Urinary bladder (tissue), 4 donors: ENCODE data around the gene ERC2. TPM values are rescaled to one million over a fixed set of nuclear protein-coding genes. Genes with fewer than 3 reads are reported as not detected.
"Not testable (repeated sequence)": the region's sequence is repeated elsewhere in the genome, so short reads cannot be mapped to it uniquely, and the experiment has no call there.

ENCODE experiments used
- DNase-seq: peaks from one replicate; pipeline ENCODE4 v3.0.0-alpha.2; 2015; ENCODE audit errors: extremely low spot score
- H3K27ac ChIP-seq: one replicate; pipeline ENCODE4 v1.5.1; 2013; ENCODE audit warnings: low read depth, mild to moderate bottlenecking, moderate library complexity
- H3K36me3 ChIP-seq: one replicate; pipeline ENCODE4 v1.6.1; 2013; ENCODE audit warnings: mild to moderate bottlenecking, moderate library complexity; ENCODE audit not compliant: insufficient read depth
- H3K4me1 ChIP-seq: one replicate; pipeline ENCODE4 v1.6.1; 2013; ENCODE audit warnings: mild to moderate bottlenecking, moderate library complexity; ENCODE audit not compliant: insufficient read depth
- H3K4me3 ChIP-seq: one replicate; pipeline ENCODE4 v1.5.1; 2013; ENCODE audit warnings: low read depth, low read length
- WGBS: extraction: QIAGEN DNeasy Blood & Tissue Kit; methylation state at CpG from one replicate; pipeline ENCODE4 v1.1.7; 2013; 5-methylcytosine and 5-hydroxymethylcytosine counted together
- polyA plus RNA-seq: library from polyadenylated mRNA; stranded (reverse); fragments of 200-250 nt; gene quantifications from one replicate; pipeline ENCODE4 v1.2.3, GENCODE V29; 2013
- total RNA-seq: library from RNA; depleted of rRNA; stranded (reverse); fragments of >200 nt; gene quantifications from one replicate; pipeline ENCODE4 v1.2.3, GENCODE V29; 2014
- donor health status: healthy with polysubstance abuse.
- donor health status: healthy.

Gene ERC2
- total and polyA plus RNA-seq, 2 donors, result 0.49 to 3.0 TPM

DNA sequence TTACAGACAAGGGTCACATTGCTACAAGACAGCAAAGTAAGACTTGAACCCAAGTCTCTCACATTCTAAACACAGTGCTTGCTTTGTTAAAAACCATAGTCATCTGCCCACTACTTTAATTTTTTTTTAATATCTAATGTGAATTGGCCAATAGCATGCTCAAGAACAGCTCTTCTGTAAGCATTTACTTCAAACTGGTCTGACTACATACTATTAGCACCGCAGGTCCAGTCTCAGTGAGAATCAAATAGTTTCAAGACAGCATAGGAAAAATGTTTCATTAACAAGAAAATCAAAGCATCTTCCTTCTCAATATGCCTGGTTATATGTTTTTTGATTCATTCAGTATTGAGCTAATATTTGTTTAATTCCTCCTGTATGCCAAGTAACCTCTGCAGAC, 419.9 kb downstream of the ERC2 start:
- no peaks in the 10 kb centered on the region for H3K36me3 ChIP-seq
- DNase-seq, result no peak
- no peak overlapping the region for H3K27ac ChIP-seq
- no peak overlapping the region for H3K4me3 ChIP-seq
- 85% methylated on average over 1 of the region's 1 CpG for WGBS
- peaks cover 1% of the 10 kb centered on the region for H3K4me1 ChIP-seq

DNA sequence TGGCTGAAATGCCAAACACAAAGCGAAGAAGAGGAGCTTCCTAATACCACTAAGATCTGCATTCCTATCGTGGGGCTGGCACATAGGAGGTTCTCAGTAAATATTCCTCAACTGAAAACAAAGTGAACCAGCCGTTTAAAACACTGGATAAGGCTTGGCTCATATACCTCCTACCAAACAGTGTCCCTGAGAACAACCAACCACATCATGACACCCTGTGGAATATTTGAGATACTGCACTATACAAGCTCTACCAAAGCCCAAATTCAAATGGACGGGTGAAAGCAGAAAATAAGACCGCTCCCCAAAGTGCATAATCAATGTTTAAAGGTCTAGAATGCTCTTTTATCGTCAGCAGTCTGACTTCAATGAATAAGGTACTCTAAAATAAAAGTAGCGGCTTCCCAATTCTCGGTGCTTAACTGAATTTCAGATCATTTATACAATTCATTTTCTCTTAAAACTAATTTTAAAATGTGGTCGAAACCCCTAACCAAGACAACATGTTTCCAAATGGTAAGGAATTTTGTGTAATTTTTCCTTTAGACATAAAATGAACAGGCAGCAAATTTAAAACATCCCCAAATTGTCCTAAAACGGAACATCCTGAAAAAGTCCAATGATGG, 425.8 kb downstream of the ERC2 start:
- no peak for DNase-seq
- no peak overlapping the region for H3K27ac ChIP-seq
- 42% methylated on average over 10 of the region's 10 CpGs for WGBS
- no peaks in the 10 kb centered on the region for H3K36me3 ChIP-seq
- no peaks in the 10 kb centered on the region for H3K4me1 ChIP-seq
- H3K4me3 ChIP-seq, result no peak overlapping the region

DNA sequence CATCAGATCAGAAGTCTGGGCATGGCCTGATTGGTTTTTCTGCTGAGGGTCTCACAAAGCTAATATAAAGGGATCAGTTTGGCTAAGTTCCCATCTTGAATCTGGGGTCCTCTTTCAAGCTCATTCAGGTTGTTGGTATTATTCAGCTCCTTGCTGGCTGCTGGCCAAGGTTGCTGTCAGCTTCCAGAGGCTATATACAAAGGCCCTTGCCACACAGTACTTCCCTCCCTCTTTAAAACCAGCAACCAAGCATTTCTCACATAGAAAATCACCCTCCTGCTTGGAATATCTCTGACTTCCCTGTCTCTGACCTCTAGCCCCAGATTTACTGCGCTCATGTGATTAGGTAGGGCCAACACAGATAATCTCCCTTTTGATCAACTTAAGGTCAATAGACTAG, 442.9 kb downstream of the ERC2 start:
- DNase-seq, result no peak
- H3K4me3 ChIP-seq, result no peak overlapping the region
- no peak overlapping the region for H3K27ac ChIP-seq
- H3K4me1 ChIP-seq, result no peaks in the 10 kb centered on the region
- WGBS, result 94% methylated on average over 1 of the region's 1 CpG
- no peaks in the 10 kb centered on the region for H3K36me3 ChIP-seq

DNA sequence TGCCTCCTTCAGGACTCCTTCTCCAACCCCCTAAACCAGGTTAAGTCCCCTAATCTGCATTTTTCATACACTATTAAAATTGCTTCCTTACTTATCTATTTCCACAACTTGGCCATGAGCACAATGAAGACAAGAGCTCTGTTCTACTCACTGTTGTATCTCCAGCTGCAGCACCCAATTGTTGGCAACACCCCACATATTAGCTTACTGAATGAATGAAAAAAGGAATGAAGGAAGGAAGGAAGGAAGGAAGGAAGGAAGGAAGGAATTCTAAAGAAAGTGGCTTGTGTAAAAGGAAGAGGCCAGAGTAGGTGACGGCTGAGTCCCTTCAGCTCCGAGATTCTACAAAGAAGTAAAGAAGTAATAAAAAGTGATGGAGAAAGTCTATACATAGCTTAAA, 444.7 kb downstream of the ERC2 start:
- no peaks in the 10 kb centered on the region for H3K4me1 ChIP-seq
- H3K4me3 ChIP-seq, result no peak overlapping the region
- no peak for DNase-seq
- no peak overlapping the region for H3K27ac ChIP-seq
- WGBS, result 83% methylated on average over 2 of the region's 2 CpGs
- H3K36me3 ChIP-seq, result no peaks in the 10 kb centered on the region

DNA sequence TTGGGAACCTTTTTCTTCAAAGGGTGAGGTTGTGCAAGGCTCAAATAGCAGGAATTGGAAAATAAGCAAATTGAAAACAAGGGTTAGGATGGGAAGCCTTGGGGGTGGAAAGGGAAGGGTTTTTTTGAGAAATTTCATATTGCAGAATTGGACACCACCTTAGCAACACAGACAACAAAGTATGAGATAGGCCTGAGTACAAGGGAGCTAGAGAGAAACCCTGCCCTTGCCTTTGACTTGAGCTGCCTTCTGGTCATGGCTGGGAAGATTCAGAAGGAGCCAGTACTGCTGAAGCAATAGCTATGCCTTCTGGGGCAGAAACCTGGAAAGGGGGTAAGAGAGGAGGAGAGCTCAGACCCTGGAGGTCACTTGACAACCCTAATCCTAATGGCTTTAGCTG, 445.6 kb downstream of the ERC2 start:
- H3K27ac ChIP-seq, result no peak overlapping the region
- no peak for DNase-seq
- H3K36me3 ChIP-seq, result no peaks in the 10 kb centered on the region
- H3K4me1 ChIP-seq, result no peaks in the 10 kb centered on the region
- no peak overlapping the region for H3K4me3 ChIP-seq

DNA sequence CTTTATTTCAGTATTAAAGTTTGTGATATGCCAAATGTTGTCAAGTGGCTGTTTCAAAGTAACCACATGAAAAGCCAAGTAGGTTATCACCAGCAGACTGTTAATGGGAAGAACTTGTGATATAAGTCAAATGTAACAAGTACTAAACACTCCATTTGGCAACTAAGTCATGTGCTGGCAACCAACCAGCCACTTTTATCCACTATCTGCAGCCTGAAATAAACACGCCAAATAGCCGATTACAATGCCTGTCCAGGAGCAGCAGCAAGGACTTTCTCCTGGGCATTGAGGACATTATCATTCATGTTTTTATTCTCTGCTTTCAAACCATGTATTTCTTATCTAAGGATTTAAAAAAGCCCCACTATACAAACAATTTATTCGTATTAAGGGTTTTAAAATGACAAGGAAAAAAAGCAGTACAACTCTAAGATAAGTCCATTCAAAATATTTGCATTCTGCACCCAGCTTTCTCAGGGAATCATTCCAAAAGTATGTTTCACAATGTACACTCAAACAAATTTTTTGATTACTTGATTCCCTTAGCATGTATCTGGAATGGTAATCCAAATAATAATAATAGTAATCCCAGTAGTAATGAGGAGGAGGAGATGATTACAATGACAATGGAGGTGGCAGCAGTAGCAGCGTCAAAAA, 448.6 kb downstream of the ERC2 start:
- 24% methylated on average over 4 of the region's 4 CpGs for WGBS
- no peak for DNase-seq
- H3K27ac ChIP-seq, result no peak overlapping the region
- no peak overlapping the region for H3K4me3 ChIP-seq
- no peaks in the 10 kb centered on the region for H3K4me1 ChIP-seq
- no peaks in the 10 kb centered on the region for H3K36me3 ChIP-seq

DNA sequence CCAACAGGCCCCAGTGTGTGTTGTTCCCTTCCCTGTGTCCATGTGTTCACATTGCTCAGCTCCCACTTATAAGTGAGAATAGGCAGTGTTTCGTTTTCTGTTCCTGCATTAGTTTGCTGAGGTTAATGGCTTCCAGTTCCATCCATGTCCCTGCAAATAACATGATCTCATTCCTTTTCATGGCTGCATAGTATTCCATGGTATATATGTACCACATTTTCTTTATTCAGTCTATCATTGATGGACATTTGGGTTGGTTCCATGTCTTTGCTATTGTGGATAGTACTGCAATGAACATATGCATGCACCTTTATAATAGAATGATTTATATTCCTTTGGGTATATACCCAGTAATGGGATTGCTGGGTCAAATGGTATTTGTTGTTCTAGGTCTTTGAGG, 452.9 kb downstream of the ERC2 start:
- not testable (repeated sequence) for DNase-seq, H3K4me1 ChIP-seq, H3K27ac ChIP-seq, H3K4me3 ChIP-seq, H3K36me3 ChIP-seq
- WGBS, result 79% methylated on average over 1 of the region's 1 CpG

DNA sequence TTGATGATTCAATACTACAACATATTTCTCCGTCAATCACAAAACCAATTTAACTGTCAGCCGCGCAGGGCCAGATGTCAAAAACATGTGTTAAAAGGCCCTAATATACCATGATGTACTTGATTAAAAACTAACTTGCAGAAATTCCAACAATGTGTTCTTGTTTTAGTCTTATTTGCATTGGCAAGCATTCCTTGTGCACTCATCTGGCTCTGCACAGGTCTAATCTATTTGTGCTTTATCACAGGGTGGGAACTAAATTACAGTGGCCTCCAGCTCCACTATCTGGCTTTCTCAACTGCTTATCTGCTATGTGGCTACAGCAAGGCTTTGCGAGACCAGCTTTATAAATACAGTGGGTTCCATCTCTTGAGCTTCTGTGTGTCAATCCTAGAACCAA, 455.5 kb downstream of the ERC2 start:
- no peaks in the 10 kb centered on the region for H3K36me3 ChIP-seq
- DNase-seq, result no peak
- 93% methylated on average over 4 of the region's 4 CpGs for WGBS
- no peak overlapping the region for H3K4me3 ChIP-seq
- no peak overlapping the region for H3K27ac ChIP-seq
- H3K4me1 ChIP-seq, result no peaks in the 10 kb centered on the region

DNA sequence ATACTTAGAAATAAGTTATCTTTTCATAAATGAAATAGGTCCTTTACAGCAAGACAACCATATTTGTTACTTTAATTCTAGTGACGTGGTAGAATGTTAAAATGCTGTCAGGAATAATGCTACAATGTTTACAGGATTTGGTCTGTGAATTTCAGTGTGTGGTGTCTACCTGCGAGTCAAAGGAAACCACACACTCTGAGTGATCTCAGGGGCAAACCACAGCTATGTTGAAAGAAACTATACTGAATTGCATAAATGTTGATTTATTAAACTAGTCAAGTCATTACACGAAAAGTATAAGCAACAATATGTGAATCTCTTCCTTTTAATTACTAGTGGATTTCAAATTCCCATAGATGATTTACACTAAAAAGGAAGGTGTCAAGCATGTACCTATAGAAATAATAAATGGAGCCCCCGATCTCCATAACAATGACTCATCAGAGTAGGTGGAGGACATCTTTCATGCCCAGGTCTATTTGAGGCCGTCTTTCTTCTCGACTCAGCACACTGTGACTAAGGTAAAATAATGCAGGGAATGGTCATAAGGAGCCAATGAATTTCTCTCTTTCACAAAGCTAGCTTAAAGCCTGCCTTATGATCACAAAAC, 463.0 kb downstream of the ERC2 start:
- H3K27ac ChIP-seq, result no peak overlapping the region
- H3K36me3 ChIP-seq, result no peaks in the 10 kb centered on the region
- H3K4me3 ChIP-seq, result no peak overlapping the region
- DNase-seq, result no peak
- WGBS, result 80% methylated on average over 6 of the region's 6 CpGs
- H3K4me1 ChIP-seq, result no peaks in the 10 kb centered on the region

DNA sequence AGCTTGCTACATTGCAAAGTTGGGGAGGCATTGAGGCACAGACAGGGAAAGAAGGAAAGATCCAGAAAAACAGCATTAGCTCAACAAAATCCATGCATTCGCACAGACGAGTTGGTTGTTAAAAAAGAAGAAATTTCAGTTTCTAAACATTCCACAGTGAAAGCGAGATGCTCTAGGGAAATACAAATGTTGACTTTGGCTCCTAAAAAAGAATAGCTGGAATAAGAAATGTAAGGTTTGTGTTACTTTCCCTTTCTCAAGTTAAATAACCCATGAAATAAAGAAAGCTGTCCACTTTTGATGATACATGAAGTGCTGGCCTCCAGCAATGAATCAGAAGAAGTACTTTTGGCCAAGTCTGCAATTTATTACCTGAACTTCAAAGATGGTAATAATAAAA, 465.1 kb downstream of the ERC2 start:
- H3K36me3 ChIP-seq, result no peaks in the 10 kb centered on the region
- no peaks in the 10 kb centered on the region for H3K4me1 ChIP-seq
- no peak overlapping the region for H3K4me3 ChIP-seq
- DNase-seq, result peak; percentile 17
- H3K27ac ChIP-seq, result no peak overlapping the region
- 79% methylated on average over 3 of the region's 3 CpGs for WGBS

DNA sequence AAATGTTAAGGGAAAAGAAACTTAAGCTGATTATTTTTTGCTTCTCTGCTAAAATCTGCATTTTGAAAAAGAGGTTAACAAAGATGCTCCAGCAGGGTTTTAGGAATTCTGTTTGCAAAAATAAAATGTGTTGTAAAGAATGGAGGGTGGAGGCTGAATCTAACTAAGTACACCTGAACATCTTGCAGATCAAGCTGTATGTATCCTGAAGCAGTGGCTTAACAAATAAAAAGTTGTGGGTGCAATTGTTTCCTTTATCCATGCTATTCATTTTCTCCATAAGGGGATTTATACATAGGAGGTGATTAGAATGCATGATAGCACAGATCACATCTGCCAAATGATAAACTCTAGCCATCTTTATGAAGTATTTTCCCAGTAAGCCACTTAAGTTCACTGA, 466.3 kb downstream of the ERC2 start:
- no peak overlapping the region for H3K4me3 ChIP-seq
- no peak for DNase-seq
- no peak overlapping the region for H3K27ac ChIP-seq
- no peaks in the 10 kb centered on the region for H3K36me3 ChIP-seq
- H3K4me1 ChIP-seq, result no peaks in the 10 kb centered on the region

DNA sequence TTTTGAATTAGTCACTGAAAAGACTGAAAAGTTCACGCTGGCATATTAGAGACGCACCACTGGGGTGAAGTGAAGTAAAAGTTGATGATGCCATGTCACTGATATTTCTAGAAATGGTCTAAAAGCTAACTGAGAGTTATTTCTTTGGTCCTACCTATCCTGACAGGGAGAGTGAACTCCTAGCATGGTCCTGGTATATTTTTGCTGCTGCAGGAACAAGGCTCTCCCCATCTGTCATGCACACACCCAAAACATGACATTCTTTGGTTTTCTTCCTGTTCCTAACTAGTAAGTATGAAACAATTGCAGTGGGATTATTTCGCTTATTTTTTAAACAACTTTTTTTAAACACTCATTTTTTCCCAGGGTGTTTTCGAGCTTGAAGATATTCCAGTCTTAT, 466.7 kb downstream of the ERC2 start:
- H3K4me1 ChIP-seq, result no peaks in the 10 kb centered on the region
- WGBS, result 75% methylated on average over 4 of the region's 4 CpGs
- no peak overlapping the region for H3K27ac ChIP-seq
- no peak overlapping the region for H3K4me3 ChIP-seq
- no peak for DNase-seq
- no peaks in the 10 kb centered on the region for H3K36me3 ChIP-seq

DNA sequence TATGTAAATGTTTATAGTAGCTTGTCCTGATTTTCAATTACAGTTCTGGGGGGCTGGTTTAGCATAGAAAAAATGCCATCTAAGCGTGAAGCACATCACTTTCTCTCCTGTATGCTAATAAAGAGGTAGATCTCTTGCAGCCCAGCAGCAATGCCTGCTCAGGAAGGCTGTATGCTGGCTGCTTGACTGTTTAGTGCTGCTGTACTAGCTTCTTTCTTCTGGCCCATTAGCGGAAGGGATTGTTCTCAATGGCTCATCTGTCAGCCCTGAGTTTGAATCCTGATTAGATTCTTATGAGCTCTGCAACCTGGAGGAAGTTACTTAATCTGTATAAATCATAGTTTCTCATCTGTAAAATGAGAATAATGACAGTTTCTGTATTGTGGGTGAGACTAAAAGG, 478.9 kb downstream of the ERC2 start:
- WGBS, result 68% methylated on average over 2 of the region's 2 CpGs
- H3K4me1 ChIP-seq, result no peaks in the 10 kb centered on the region
- no peak for DNase-seq

DNA sequence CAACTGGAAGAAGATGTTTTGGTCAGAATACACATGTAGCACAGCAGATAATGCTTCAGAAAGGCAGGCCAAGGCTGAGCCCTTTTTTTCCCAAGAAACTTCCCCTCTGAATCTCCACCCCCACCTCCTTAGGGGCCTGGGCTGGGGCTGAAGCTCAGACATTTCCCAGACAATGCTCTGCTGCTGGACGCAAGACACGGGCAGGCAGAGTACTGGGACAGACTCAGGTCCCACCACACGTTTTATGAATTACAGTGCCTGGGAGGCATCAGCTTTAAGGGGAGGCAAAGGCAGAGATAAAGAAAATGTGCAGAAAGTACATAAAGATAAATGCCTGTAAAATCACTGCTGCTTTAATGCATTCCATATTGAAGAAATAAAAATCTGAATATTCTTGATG, 479.4 kb downstream of the ERC2 start:
- Histone ChIP-seq H3K4me1 (no peaks in the 10 kb centered on the region), H3K27ac (no peak overlapping the region), H3K4me3 (no peak overlapping the region), H3K36me3 (no peaks in the 10 kb centered on the region)
- 67% methylated on average over 3 of the region's 3 CpGs for WGBS
- DNase-seq, result peak; percentile 14

More for the DNA sequence above, 478.9 kb downstream of the ERC2 start:
- Histone ChIP-seq H3K4me3 (no peak overlapping the region), H3K27ac (no peak overlapping the region), H3K36me3 (no peaks in the 10 kb centered on the region)
